ENCODE results near the gene TWF2.

TWF2 gene

GRCh38 chr3:52222319-52223221 lies 16.4 kb downstream of the TWF2 start:
- DNase-seq (ENCODE audit: low spot score) = no peak

DNA sequence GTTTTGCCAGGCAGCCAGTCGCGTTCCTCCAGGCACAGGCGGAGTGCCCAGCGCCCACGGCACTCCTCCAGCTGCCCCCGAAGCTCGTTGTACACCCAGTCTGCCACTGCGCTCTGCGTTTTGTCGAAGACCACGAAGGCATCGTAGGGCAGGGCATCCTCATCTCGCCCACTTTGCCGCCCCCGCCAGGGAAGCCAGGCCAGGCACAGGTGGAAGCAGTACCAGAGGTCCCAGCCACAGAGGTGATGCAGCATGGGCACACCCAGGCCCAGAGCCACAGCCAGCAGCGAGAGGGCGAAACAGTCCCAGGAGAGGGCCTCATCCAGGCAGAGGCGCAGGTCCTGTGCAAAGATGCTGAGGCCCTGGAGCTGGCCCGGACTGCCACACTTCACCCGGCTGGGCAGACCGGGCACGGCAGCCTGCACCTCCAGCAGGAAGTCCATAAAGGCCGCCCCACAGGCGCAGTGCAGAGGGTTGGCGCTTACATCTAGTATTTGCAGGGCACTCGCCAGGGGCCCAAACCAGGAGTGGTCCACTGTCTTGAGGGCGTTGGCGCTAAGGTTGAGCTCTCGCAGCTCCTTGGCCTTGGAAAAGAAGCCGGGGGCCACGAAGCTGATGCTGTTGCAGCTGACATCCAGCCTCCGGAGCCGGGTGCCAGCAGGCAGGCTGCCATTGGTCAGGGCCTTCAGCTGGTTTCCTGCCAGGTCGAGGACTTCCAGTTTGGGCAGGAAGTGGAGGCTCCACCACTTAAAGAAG lies 17.2 kb downstream of the TWF2 start:
- peak; percentile 67 for DNase-seq (ENCODE audit: low spot score)

DNA sequence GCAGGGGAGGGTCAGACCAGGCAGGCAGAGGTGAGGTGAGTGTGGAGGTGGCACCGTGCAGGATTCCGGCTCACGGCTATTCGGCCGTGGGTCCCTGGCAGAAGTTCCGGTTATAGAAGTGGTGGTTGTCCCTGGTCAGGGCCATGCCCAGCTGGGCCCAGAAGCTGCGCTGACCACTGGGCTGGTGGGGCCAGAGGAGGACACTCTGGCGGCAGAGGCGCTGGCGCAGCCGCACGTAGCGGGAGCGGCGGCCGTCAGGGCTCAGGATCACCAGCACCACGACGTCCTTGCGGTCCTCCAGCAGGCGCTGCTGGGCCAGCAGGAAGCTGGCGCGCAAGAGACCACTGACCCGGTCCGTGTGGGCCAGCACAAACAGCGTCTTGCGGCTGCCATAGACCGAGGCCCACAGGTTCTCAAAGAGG lies 17.8 kb downstream of the TWF2 start:
- DNase-seq (ENCODE audit: low spot score) = no peak

- peak; percentile 88 for DNase-seq (ENCODE audit: low spot score)
These were observed 18.5 kb downstream of the TWF2 start for GRCh38 chr3:52220380-52221026.

GRCh38 chr3:52218937-52219650 lies 19.9 kb downstream of the TWF2 start:
- DNase-seq (ENCODE audit: low spot score) = no peak

- DNase-seq (ENCODE audit: low spot score) = no peak
These were observed 20.5 kb downstream of the TWF2 start for GRCh38 chr3:52218454-52218853.

GRCh38 chr3:52218026-52218425 lies 20.9 kb downstream of the TWF2 start:
- DNase-seq (ENCODE audit: low spot score) = no peak

DNA sequence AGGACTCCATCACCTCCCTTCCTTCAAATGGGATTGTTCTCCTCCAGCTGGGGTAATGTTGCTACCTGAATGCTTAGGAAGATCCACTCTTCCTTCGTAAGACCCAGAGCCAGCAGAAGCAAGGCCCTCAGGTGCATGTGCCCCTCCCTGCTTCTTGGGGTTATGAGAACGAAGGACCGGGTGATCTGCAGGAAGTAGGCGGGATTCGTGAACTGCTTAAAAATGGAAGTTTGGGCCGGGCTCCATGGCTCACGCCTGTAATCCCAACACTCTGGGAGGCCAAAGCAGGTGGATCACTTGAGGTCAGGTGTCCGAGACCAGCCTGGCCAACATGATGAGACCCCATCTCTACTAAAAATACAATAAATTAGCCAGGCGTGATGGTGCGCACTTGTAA lies 21.6 kb downstream of the TWF2 start:
- no peak for DNase-seq (ENCODE audit: low spot score)

GRCh38 chr3:52216585-52217408 lies 22.2 kb downstream of the TWF2 start:
- DNase-seq (ENCODE audit: low spot score) = peak; percentile 85

- no peak for DNase-seq (ENCODE audit: low spot score)
These were observed 23.6 kb downstream of the TWF2 start for GRCh38 chr3:52215351-52215750.

GRCh38 chr3:52213901-52214300 lies 25.1 kb downstream of the TWF2 start:
- DNase-seq (ENCODE audit: low spot score) = no peak

DNA sequence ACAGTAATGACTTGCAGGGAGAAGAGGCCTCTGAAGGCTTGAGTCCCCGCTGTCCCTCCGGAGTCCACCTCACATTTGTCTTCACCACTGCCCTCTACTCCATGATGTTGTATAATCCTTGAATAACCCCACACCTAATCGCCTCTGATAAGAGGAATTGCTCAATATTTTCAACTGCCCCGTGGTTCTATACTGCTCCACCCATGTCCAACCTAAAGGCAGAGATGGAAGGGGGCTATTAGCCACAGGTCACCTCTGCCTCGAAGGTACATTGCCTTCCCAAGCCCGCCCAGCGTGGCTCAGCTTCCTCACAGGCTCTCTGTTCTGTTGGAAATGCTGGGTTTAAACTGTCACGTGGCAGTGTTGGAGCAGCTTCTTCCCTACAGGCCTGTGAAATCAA lies 26.0 kb downstream of the TWF2 start:
- DNase-seq (ENCODE audit: low spot score) = no peak

DNA sequence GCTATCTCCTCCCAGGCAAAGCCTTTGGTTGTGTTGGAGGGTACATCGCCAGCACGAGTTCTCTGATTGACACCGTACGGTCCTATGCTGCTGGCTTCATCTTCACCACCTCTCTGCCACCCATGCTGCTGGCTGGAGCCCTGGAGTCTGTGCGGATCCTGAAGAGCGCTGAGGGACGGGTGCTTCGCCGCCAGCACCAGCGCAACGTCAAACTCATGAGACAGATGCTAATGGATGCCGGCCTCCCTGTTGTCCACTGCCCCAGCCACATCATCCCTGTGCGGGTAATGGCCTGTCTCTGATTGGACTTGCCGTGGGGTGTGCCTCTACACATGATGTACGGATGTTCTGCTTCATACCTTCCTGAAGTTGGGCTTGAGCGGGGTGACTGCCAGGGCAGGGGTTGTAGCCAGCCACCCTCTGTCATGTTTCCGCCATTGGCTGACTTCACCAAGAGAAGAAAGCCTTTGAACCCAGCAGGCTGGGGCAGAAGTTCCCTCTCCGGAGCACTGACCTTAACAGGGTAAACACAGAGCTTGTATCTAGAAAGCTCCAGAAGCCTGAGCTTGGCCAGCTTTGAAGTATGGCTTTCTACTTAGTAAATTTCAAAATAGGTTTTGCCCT lies 27.6 kb downstream of the TWF2 start:
- DNase-seq (ENCODE audit: low spot score) = no peak

- no peak for DNase-seq (ENCODE audit: low spot score)
These were observed 28.4 kb downstream of the TWF2 start for GRCh38 chr3:52210550-52211046.

GRCh38 chr3:52210037-52210436 lies 28.9 kb downstream of the TWF2 start:
- DNase-seq (ENCODE audit: low spot score) = no peak

DNA sequence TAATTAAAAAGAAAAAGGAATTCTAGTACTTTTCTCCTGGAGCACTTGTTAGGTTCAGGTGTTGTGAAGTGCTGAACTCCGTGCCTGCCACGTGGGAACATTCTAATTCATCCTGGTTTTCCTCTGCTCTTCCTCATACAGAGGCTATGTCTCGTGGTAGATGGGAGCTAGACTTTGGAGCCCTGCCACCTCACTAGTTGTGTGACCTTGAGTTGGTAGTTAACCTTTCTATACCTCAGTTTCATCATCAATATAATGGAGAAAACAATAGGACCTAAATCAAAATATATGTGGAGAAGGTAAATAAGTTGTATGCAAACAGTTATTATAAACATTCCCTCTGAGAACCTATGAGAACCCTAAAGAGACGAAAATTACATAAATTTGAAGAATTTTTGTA lies 30.4 kb downstream of the TWF2 start:
- no peak for DNase-seq (ENCODE audit: low spot score)

DNA sequence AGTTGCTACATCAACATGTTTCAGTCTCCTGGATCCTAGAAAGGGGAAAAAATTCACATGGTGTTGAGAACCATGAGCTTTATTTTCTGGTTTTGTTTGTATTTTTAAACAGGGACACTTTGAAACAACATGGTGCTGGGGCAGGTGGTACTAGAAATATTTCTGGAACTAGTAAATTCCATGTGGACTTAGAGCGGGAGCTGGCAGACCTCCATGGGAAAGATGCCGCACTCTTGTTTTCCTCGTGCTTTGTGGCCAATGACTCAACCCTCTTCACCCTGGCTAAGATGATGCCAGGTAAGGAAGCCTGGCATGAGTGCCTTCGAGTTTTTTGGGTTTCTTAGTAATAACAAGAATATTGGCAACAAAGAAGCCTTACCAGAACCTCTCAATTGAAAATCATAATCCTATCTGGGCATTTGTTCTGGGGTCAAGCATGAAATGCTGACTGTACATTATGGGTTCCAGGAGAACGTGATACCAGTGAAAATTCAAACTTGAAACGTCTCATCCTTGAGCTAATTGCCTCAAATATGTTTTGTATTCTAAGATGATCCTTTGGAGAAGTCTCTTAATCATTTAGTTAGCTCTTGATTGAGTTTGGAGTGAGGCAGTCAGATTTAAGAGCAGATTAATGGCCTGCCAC lies 33.1 kb downstream of the TWF2 start:
- no peak for DNase-seq (ENCODE audit: low spot score)

GRCh38 chr3:52204337-52205073 lies 34.5 kb downstream of the TWF2 start:
- DNase-seq (ENCODE audit: low spot score) = no peak

DNA sequence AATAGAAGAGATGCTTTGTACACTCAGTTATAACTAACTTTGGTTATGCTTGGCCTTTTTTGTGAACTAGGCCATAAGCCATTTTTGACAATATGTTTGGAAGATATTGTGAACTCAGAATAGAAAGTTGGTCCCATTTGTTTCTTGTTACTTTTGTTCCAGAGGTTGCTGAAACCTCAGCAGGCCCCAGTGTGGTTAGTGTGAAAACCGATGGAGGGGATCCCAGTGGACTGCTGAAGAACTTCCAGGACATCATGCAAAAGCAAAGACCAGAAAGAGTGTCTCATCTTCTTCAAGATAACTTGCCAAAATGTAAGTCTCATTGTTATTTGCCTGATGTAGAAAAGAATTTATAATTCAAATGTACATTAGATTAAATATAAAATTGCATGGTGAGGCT lies 35.3 kb downstream of the TWF2 start:
- no peak for DNase-seq (ENCODE audit: low spot score)
